K562 (cell line): ENCODE results near the gene TBXAS1. TPM values are rescaled to one million over a fixed set of nuclear protein-coding genes. Genes with fewer than 3 reads are reported as not detected.

ENCODE experiments used
- ELF1 ChIP-seq: fragments of 200-800 bp; sonication (Bioruptor generic); IDR thresholded peaks from 2 replicates; pipeline ENCODE4 v1.6.1; 2016; ENCODE audit warnings: missing genetic modification characterization, missing compliant biosample characterization
- ERF ChIP-seq: fragments of 450-650 bp; formaldehyde crosslinking; IDR thresholded peaks from 2 replicates; pipeline ENCODE4 v1.4.0; 2020; ENCODE audit warnings: mild to moderate bottlenecking, mixed read lengths
- FIP1L1 ChIP-seq: fragments of 200-400 bp; formaldehyde crosslinking; IDR thresholded peaks from 2 replicates; pipeline ENCODE4 v1.6.1; 2018; ENCODE audit warnings: mild to moderate bottlenecking, low read depth, low read length; ENCODE audit not compliant: poor library complexity, severe bottlenecking
- FOXP1 ChIP-seq: sonication (generic); formaldehyde crosslinking; IDR thresholded peaks from 2 replicates; pipeline ENCODE4 v1.8.0; 2022; ENCODE audit warnings: mild to moderate bottlenecking, missing genetic modification reagents
- JUNB ChIP-seq: fragments of 450-650 bp; formaldehyde crosslinking; conservative IDR thresholded peaks from 2 replicates; pipeline ENCODE4 v1.4.0; 2020; ENCODE audit warnings: mild to moderate bottlenecking
- KAT2B ChIP-seq: IDR thresholded peaks from one replicate; pipeline ENCODE4 v1.6.1; 2012; ENCODE audit warnings: low read depth, mild to moderate bottlenecking, control low read depth, inconsistent platforms, low read length, moderate library complexity
- MTA1 ChIP-seq: fragments of 450-650 bp; IDR thresholded peaks from 2 replicates; pipeline ENCODE4 v1.6.1; 2017; ENCODE audit warnings: borderline replicate concordance
- MYC ChIP-seq, 2 experiments: fragments of 250-450 bp in 1 of 2; sonication (Bioruptor Pico) in 1 of 2; IDR thresholded peaks; 2 replicates each; pipeline versions ENCODE4 v1.5.1 to v1.6.1; 2012 to 2021; ENCODE audit warnings: low read depth in 2 of 2, borderline replicate concordance in 1 of 2, improper control_type of control experiment in 1 of 2, low read length in 1 of 2, mild to moderate bottlenecking in 1 of 2, moderate library complexity in 1 of 2
- NFIC ChIP-seq: fragments of 450-650 bp; IDR thresholded peaks from 2 replicates; pipeline ENCODE4 v1.6.1; 2017; ENCODE audit warnings: mild to moderate bottlenecking, inconsistent platforms
- NR2F6 ChIP-seq: fragments of 450-650 bp; formaldehyde crosslinking; IDR thresholded peaks from 2 replicates; pipeline ENCODE4 v1.4.0; 2020; ENCODE audit warnings: mild to moderate bottlenecking
- PYGO2 ChIP-seq: fragments of 450-650 bp; IDR thresholded peaks from 2 replicates; pipeline ENCODE4 v1.6.1; 2016; ENCODE audit warnings: mild to moderate bottlenecking, missing genetic modification characterization, moderate library complexity, missing compliant biosample characterization
- SREBF2 ChIP-seq: sonication (generic); formaldehyde crosslinking; IDR thresholded peaks from 2 replicates; pipeline ENCODE4 v1.4.0; 2020; ENCODE audit warnings: mild to moderate bottlenecking, missing genetic modification reagents
- ZNF41 ChIP-seq: fragments of 250-450 bp; sonication (Bioruptor Pico); conservative IDR thresholded peaks from 2 replicates; pipeline ENCODE4 v1.4.0; 2020; ENCODE audit warnings: mild to moderate bottlenecking
- ZNF644 ChIP-seq: fragments of 200-800 bp; sonication (Bioruptor generic); IDR thresholded peaks from 2 replicates; pipeline ENCODE4 v1.6.1; 2016; ENCODE audit warnings: low read depth, missing genetic modification characterization, missing compliant biosample characterization
- ZNF76 ChIP-seq: fragments of 250-450 bp; sonication (Bioruptor Pico); IDR thresholded peaks from 2 replicates; pipeline ENCODE4 v1.4.0; 2020; ENCODE audit warnings: mild to moderate bottlenecking, moderate library complexity, borderline replicate concordance
- ZSCAN32 ChIP-seq: fragments of 450-650 bp; formaldehyde crosslinking; IDR thresholded peaks from 2 replicates; pipeline ENCODE4 v1.4.0; 2020; ENCODE audit warnings: mild to moderate bottlenecking, moderate library complexity
- polyA plus RNA-seq, 8 experiments: library from polyadenylated mRNA; depleted of rRNA in 4 of 8; stranded (reverse) in 5 of 8; unstranded in 3 of 8; fragments of >200 nt; fragmentation: Nextera tagmentation in 2 of 8; fragmentation: Illumina TruSeq in 1 of 8; extraction: Ambion mirVana in 2 of 8; extraction: Trizol in 1 of 8; gene quantifications; 2 replicates each; pipeline versions ENCODE4 v1.2.1 to v1.2.3, GENCODE V29; 2011 to 2014; ENCODE audit warnings: inconsistent platforms in 1 of 8, missing spikeins in 1 of 8
- total RNA-seq, 7 experiments: library from RNA; depleted of rRNA in 6 of 7; stranded (reverse); fragments of >200 nt in 6 of 7; fragmentation: Illumina TruSeq in 2 of 7; extraction: Trizol in 2 of 7; gene quantifications; 2 replicates each; pipeline versions ENCODE4 v1.2.1 to v1.2.3, GENCODE V29; 2011 to 2021; ENCODE audit warnings: low replicate concordance in 1 of 7
- TF ChIP-seq, protein P1 (sequence below): fragments of 450-650 bp; IDR thresholded peaks from 2 replicates; pipeline ENCODE4 v1.6.1; 2016; ENCODE audit warnings: missing biosample characterization, missing genetic modification characterization
- TF ChIP-seq, protein P2 (sequence below): fragments of 250-450 bp; sonication (Bioruptor Pico); IDR thresholded peaks from 2 replicates; pipeline ENCODE4 v1.8.0; 2022; ENCODE audit warnings: moderate library complexity, mild to moderate bottlenecking, inconsistent platforms
- TF ChIP-seq, protein P3 (sequence below): fragments of 250-450 bp; sonication (Bioruptor Pico); IDR thresholded peaks from 2 replicates; pipeline ENCODE4 v1.5.0; 2021
- TF ChIP-seq, protein P4 (sequence below): sonication (generic); formaldehyde crosslinking; IDR thresholded peaks from 2 replicates; pipeline ENCODE4 v1.8.1; 2023; ENCODE audit warnings: mild to moderate bottlenecking, missing genetic modification reagents
- TF ChIP-seq, protein P5 (sequence below): sonication (generic); formaldehyde crosslinking; IDR thresholded peaks from 2 replicates; pipeline ENCODE4 v1.8.0; 2022; ENCODE audit warnings: mild to moderate bottlenecking, missing genetic modification reagents

The TBXAS1 gene
- total and polyA plus RNA-seq, 9 of the 15 experiments (the other 6 are each of a cell fraction or from before 2014, with no cell fraction given): 1.1 to 8.3 (median 1.9) TPM

DNA sequence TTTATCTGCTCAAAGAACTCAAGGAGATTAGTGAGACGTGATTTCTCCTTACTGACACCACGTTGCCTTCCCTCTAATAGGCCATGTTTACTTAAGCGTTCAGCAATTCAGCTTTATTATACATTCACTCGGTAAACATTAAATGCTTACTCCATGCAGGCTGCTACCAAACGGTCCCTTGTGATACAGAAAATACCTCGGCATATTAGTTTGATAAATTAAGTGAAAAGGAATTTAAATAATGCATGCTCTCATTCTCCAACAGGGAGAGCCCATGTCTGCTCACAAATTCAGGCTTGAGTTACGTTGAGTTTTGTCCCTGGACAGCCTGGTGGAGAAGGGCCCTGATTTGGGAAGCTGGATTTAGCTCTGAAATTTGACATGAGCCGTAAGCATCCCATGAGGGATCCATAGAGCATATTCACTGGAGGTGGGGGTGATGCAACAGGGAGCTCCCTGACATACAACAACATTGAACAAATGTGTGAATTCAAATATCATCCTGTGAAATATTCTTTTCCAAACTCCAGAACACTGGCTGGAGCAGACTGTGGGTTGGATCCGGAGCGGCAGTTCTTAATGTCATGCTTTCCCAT is 86.3 kb downstream of the TBXAS1 start (continued):
- TF ChIP-seq ERF (CRISPR knock-in tag) (0 out of 2 replicates have a peak, but pooled peaks have one; percentile 53), PYGO2 (tag) (peak; percentile 9; the same call in 1 of the 2 replicates), NFIC (no peak), MTA1 (no peak), SREBF2 (CRISPR knock-in tag) (no peak), NR2F6 (CRISPR knock-in tag) (no peak), JUNB (no peak), ELF1 (tag) (peak; percentile 9), FIP1L1 (no peak), FOXP1 (CRISPR knock-in tag) (peak; percentile 33; the same call in 1 of the 2 replicates), ZNF41 (CRISPR knock-in tag) (0 out of 2 replicates have a peak, but pooled peaks have one; percentile 5), ZNF644 (tag) (no peak), KAT2B (no peak), ZSCAN32 (0 out of 2 replicates have a peak, but pooled peaks have one; percentile 52), ZNF76 (no peak), MYC (IDR thresholded peaks at IDR 0.05; ENCODE audit: low read depth, low read length) (no peak), MYC (CRISPR knock-in tag; IDR thresholded peaks at IDR 0.05; ENCODE audit: borderline replicate concordance, low read depth) (no peak)
- TF ChIP-seq, protein P1, sequence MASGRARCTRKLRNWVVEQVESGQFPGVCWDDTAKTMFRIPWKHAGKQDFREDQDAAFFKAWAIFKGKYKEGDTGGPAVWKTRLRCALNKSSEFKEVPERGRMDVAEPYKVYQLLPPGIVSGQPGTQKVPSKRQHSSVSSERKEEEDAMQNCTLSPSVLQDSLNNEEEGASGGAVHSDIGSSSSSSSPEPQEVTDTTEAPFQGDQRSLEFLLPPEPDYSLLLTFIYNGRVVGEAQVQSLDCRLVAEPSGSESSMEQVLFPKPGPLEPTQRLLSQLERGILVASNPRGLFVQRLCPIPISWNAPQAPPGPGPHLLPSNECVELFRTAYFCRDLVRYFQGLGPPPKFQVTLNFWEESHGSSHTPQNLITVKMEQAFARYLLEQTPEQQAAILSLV (tag): peak; percentile 46
- TF ChIP-seq, protein P2, sequence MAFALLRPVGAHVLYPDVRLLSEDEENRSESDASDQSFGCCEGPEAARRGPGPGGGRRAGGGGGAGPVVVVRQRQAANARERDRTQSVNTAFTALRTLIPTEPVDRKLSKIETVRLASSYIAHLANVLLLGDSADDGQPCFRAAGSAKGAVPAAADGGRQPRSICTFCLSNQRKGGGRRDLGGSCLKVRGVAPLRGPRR (CRISPR knock-in tag): no peak
- TF ChIP-seq, protein P3, sequence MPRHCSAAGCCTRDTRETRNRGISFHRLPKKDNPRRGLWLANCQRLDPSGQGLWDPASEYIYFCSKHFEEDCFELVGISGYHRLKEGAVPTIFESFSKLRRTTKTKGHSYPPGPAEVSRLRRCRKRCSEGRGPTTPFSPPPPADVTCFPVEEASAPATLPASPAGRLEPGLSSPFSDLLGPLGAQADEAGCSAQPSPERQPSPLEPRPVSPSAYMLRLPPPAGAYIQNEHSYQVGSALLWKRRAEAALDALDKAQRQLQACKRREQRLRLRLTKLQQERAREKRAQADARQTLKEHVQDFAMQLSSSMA (CRISPR knock-in tag): no peak
- TF ChIP-seq, protein P4, sequence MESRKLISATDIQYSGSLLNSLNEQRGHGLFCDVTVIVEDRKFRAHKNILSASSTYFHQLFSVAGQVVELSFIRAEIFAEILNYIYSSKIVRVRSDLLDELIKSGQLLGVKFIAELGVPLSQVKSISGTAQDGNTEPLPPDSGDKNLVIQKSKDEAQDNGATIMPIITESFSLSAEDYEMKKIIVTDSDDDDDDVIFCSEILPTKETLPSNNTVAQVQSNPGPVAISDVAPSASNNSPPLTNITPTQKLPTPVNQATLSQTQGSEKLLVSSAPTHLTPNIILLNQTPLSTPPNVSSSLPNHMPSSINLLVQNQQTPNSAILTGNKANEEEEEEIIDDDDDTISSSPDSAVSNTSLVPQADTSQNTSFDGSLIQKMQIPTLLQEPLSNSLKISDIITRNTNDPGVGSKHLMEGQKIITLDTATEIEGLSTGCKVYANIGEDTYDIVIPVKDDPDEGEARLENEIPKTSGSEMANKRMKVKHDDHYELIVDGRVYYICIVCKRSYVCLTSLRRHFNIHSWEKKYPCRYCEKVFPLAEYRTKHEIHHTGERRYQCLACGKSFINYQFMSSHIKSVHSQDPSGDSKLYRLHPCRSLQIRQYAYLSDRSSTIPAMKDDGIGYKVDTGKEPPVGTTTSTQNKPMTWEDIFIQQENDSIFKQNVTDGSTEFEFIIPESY (CRISPR knock-in tag): no peak
- TF ChIP-seq, protein P5, sequence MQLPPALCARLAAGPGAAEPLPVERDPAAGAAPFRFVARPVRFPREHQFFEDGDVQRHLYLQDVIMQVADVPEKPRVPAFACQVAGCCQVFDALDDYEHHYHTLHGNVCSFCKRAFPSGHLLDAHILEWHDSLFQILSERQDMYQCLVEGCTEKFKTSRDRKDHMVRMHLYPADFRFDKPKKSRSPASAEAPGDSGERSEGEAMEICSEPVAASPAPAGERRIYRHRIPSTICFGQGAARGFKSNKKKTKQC (CRISPR knock-in tag): 0 out of 2 replicates have a peak, but pooled peaks have one; percentile 72
